ENCODE data around the gene GRHL1. TPM values are rescaled to one million over a fixed set of nuclear protein-coding genes. Genes with fewer than 3 reads are reported as not detected.

The GRHL1 gene
- total and polyA plus RNA-seq, 9 of the 15 experiments (the other 6 are each of a cell fraction or from before 2014, with no cell fraction given), result 1.7 to 6.1 (median 4.7) TPM

DNA sequence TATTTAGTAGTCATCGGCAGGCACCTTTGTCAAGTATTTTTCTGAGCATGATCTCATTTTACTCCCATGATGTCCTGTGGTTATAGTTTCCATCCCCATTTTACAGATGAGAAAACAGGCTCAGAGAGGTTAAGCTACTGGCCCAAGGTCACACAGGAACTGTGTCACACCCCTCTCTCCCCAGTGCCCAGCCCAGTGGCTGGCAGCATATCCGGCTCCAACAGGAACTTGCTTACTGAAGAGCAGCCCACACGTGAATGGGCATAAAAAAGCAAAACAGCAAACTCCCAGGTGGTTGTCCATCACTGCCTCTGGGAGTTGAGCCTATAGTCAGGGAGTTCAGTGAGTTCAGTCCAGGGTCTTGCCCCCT lies 83.5 kb downstream of the GRHL1 start:
- no peaks in the 10 kb centered on the region for H4K20me1 ChIP-seq (replicated peaks; ENCODE audit: control insufficient read depth, insufficient read depth, low read length)
- DNase-seq (ENCODE audit: extremely low read depth in 1 of 4, low spot score in 3 of 4) (no peak), FAIRE-seq (no peak), ATAC-seq (no peak)
- H3K9me3 ChIP-seq (replicated peaks; ENCODE audit: control insufficient read depth, insufficient read depth, low read depth, low read length), result no peaks in the 10 kb centered on the region
- CTCF ChIA-PET (ENCODE audit: low intra/inter-chr PET ratio), result no interaction called here
- peak overlapping the region; percentile 84 for H3K27ac ChIP-seq (ENCODE audit: extremely low read depth, low read depth, low read length)
- no peaks in the 10 kb centered on the region for H3K9me1 ChIP-seq (ENCODE audit: control insufficient read depth, insufficient read depth, low read length)
- H3K4me1 ChIP-seq (replicated peaks in 1 of 2; ENCODE audit: control insufficient read depth in 2 of 2, insufficient read depth in 2 of 2, low read length in 2 of 2), result peaks cover 23 to 64% of the 10 kb centered on the region in 2 experiments
- H3K36me3 ChIP-seq (ENCODE audit: control insufficient read depth, insufficient read depth, low read length), result peaks cover 4% of the 10 kb centered on the region; the same call in 1 of the 3 replicates
- POLR2A ChIA-PET, result interaction anchor here (0.6 to 1.0 kb wide), 5 partner anchors 8 to 498 kb away, joined by 3 to 9 read pairs (median 4); partner anchors contain the start of gene KLF11
- H3K4me2 ChIP-seq (ENCODE audit: insufficient read depth, low read length), result peak overlapping the region; percentile 78
- WGBS (ENCODE audit: insufficient coverage, low coverage, missing lambda C conversion rate), result 66% methylated on average over 3 of the region's 3 CpGs
- peaks cover 46% of the 10 kb centered on the region for H3K79me2 ChIP-seq (ENCODE audit: control insufficient read depth, insufficient read depth, low read length)
- in situ Hi-C loops (cut with MboI), result no loop called here
- peak overlapping the region; percentile 82 for H2AFZ ChIP-seq (ENCODE audit: low read depth, low read length)
- intact Hi-C loops (cut with micrococcal nuclease), result no loop called here
- no peaks in the 10 kb centered on the region for H3K27me3 ChIP-seq (ENCODE audit: control insufficient read depth in 2 of 2, insufficient read depth in 2 of 2, low read length in 2 of 2)
- BruUV-seq (replicated peaks), result no TSS peak
- peak overlapping the region; percentile 9; the same call in 1 of the 2 replicates for H3K4me3 ChIP-seq
- H3K9ac ChIP-seq (ENCODE audit: insufficient read depth in 1 of 2, low read depth in 2 of 2, low read length in 2 of 2), result peak overlapping the region in 1 of 2 experiments; percentile 65; a peak in 1 of 4 replicates
- TF ChIP-seq, protein P1, sequence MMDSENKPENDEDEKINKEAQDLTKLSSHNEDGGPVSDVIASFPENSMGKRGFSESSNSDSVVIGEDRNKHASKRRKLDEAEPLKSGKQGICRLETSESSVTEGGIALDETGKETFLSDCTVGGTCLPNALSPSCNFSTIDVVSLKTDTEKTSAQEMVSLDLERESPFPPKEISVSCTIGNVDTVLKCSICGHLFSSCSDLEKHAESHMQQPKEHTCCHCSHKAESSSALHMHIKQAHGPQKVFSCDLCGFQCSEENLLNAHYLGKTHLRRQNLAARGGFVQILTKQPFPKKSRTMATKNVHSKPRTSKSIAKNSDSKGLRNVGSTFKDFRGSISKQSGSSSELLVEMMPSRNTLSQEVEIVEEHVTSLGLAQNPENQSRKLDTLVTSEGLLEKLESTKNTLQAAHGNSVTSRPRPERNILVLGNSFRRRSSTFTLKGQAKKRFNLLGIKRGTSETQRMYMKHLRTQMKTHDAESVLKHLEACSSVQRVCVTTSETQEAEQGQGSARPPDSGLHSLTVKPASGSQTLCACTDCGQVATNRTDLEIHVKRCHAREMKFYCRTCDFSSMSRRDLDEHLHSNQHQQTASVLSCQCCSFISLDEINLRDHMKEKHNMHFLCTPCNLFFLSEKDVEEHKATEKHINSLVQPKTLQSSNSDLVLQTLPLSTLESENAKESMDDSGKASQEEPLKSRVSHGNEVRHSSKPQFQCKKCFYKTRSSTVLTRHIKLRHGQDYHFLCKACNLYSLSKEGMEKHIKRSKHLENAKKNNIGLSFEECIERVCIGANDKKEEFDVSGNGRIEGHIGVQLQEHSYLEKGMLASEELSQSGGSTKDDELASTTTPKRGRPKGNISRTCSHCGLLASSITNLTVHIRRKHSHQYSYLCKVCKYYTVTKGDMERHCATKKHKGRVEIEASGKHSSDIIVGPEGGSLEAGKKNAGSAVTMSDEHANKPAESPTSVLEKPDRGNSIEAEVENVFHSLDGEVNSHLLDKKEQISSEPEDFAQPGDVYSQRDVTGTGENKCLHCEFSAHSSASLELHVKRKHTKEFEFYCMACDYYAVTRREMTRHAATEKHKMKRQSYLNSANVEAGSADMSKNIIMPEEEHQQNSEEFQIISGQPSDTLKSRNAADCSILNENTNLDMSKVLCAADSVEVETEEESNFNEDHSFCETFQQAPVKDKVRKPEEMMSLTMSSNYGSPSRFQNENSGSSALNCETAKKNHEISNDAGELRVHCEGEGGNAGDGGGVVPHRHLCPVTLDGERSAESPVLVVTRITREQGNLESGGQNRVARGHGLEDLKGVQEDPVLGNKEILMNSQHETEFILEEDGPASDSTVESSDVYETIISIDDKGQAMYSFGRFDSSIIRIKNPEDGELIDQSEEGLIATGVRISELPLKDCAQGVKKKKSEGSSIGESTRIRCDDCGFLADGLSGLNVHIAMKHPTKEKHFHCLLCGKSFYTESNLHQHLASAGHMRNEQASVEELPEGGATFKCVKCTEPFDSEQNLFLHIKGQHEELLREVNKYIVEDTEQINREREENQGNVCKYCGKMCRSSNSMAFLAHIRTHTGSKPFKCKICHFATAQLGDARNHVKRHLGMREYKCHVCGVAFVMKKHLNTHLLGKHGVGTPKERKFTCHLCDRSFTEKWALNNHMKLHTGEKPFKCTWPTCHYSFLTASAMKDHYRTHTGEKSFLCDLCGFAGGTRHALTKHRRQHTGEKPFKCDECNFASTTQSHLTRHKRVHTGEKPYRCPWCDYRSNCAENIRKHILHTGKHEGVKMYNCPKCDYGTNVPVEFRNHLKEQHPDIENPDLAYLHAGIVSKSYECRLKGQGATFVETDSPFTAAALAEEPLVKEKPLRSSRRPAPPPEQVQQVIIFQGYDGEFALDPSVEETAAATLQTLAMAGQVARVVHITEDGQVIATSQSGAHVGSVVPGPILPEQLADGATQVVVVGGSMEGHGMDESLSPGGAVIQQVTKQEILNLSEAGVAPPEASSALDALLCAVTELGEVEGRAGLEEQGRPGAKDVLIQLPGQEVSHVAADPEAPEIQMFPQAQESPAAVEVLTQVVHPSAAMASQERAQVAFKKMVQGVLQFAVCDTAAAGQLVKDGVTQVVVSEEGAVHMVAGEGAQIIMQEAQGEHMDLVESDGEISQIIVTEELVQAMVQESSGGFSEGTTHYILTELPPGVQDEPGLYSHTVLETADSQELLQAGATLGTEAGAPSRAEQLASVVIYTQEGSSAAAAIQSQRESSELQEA (IDR thresholded peaks at IDR 0.05; ENCODE audit: low read depth), result no peak
- TF ChIP-seq ZNF431 (CRISPR knock-in tag; IDR thresholded peaks at IDR 0.05) (0 out of 2 replicates have a peak, but pooled peaks have one; percentile 33), KLF1 (tag; IDR thresholded peaks at IDR 0.05) (no peak), CBX3 (IDR thresholded peaks at IDR 0.05; ENCODE audit: borderline replicate concordance in 1 of 2, low read length in 2 of 2) (peak in 1 of 2 experiments; percentile 67; a peak in 1 of 3 replicates), NFRKB (IDR thresholded peaks at IDR 0.05; ENCODE audit: low read depth) (no peak), KDM1A (IDR thresholded peaks at IDR 0.05) (peak; percentile 92 to 93), RCOR1 (IDR thresholded peaks at IDR 0.05; ENCODE audit: borderline replicate concordance in 1 of 2, low read depth in 2 of 2, low read length in 2 of 2) (peak; percentile 44 to 83; a peak in 3 of 4 replicates), CAMTA2 (CRISPR knock-in tag; conservative IDR thresholded peaks at IDR 0.05) (no peak), ZFP36 (IDR thresholded peaks at IDR 0.05; ENCODE audit: low read depth, low read length, partially characterized antibody) (peak; percentile 95), CBX1 (IDR thresholded peaks at IDR 0.05; ENCODE audit: low read depth) (peak; percentile 93), SMARCA5 (IDR thresholded peaks at IDR 0.05) (peak; percentile 98), ESRRA (IDR thresholded peaks at IDR 0.05; ENCODE audit: borderline replicate concordance, low read depth) (peak; percentile 12; the same call in 1 of the 2 replicates), RNF2 (IDR thresholded peaks at IDR 0.05) (no peak), RBM25 (IDR thresholded peaks at IDR 0.05; ENCODE audit: low read depth, low read length, severe bottlenecking) (peak; percentile 99), CREM (IDR thresholded peaks at IDR 0.05; ENCODE audit: low read depth) (no peak)
- TF ChIP-seq, protein P2, sequence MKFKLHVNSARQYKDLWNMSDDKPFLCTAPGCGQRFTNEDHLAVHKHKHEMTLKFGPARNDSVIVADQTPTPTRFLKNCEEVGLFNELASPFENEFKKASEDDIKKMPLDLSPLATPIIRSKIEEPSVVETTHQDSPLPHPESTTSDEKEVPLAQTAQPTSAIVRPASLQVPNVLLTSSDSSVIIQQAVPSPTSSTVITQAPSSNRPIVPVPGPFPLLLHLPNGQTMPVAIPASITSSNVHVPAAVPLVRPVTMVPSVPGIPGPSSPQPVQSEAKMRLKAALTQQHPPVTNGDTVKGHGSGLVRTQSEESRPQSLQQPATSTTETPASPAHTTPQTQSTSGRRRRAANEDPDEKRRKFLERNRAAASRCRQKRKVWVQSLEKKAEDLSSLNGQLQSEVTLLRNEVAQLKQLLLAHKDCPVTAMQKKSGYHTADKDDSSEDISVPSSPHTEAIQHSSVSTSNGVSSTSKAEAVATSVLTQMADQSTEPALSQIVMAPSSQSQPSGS (CRISPR knock-in tag; IDR thresholded peaks at IDR 0.05), result no peak

All from K562 (cell line).